Activated T-helper 2 cell treated with anti-CD3 and anti-CD28 coated beads, Interferon-gamma antibody, Interleukin-2, Interleukin-4, amounts not matched to agents 10 μg/mL and 5 μg/mL and 100 μg/mL, durations not matched to agents 14 hours and 24 hours and 36 hours (primary cell): ENCODE measurements around the gene LCLAT1. TPM values are rescaled to one million over a fixed set of nuclear protein-coding genes. Genes with fewer than 3 reads are reported as not detected.

Experiments used
- DNase-seq: peaks from one replicate; pipeline ENCODE4 v3.0.0; 2021; ENCODE audit warnings: low spot score
- H3K27ac Mint-ChIP-seq: one replicate; pipeline ENCODE4 v1.8.0; 2021; ENCODE audit warnings: mixed read lengths
- H3K27me3 Mint-ChIP-seq: one replicate; pipeline ENCODE4 v1.8.0; 2021; ENCODE audit warnings: low read depth, mixed read lengths
- H3K36me3 Mint-ChIP-seq: one replicate; pipeline ENCODE4 v1.8.0; 2021; ENCODE audit warnings: low read depth, mixed read lengths
- H3K4me1 Mint-ChIP-seq: one replicate; pipeline ENCODE4 v1.8.0; 2021; ENCODE audit warnings: low read depth, mixed read lengths
- H3K4me3 Mint-ChIP-seq: one replicate; pipeline ENCODE4 v1.8.0; 2021; ENCODE audit warnings: low read depth, mild to moderate bottlenecking, moderate library complexity, mixed read lengths
- H3K9me3 Mint-ChIP-seq: one replicate; pipeline ENCODE4 v1.8.0; 2021; ENCODE audit warnings: mixed read lengths
- intact Hi-C: fragments of 100-400 bp; cut with micrococcal nuclease; formaldehyde crosslinking; loops from one replicate; pipeline ENCODE4 v1.15.1; 2023
- total RNA-seq: library from RNA; stranded (reverse); gene quantifications from 2 replicates; pipeline ENCODE4 v1.2.3, GENCODE V29; 2022

LCLAT1 gene
- total RNA-seq, 1 donor from 2014 or later, result 24.6 TPM

GRCh38 chr2:30577151-30577550 lies 130.1 kb downstream of the LCLAT1 start:
- Mint-ChIP-seq H3K4me1 (peaks cover 12% of the 10 kb centered on the region), H3K36me3 (peaks cover 3% of the 10 kb centered on the region), H3K4me3 (no peak overlapping the region), H3K27ac (no peak overlapping the region), H3K9me3 (no peaks in the 10 kb centered on the region), H3K27me3 (no peaks in the 10 kb centered on the region)
- intact Hi-C loops, result no loop called here
- no peak for DNase-seq

- Mint-ChIP-seq H3K27ac (no peak overlapping the region), H3K36me3 (peaks cover 12% of the 10 kb centered on the region), H3K9me3 (no peaks in the 10 kb centered on the region), H3K27me3 (no peaks in the 10 kb centered on the region), H3K4me3 (no peak overlapping the region), H3K4me1 (peaks cover 12% of the 10 kb centered on the region)
- DNase-seq, result no peak
- intact Hi-C loops, result no loop called here
Observed at GRCh38 chr2:30580391-30580790, 133.3 kb downstream of the LCLAT1 start.

- Mint-ChIP-seq H3K27ac (no peak overlapping the region), H3K27me3 (no peaks in the 10 kb centered on the region), H3K9me3 (no peaks in the 10 kb centered on the region), H3K36me3 (peaks cover 12% of the 10 kb centered on the region), H3K4me3 (no peak overlapping the region), H3K4me1 (peaks cover 12% of the 10 kb centered on the region)
- intact Hi-C loops, result no loop called here
- no peak for DNase-seq
Observed at GRCh38 chr2:30582521-30582920, 135.5 kb downstream of the LCLAT1 start.

- intact Hi-C loops, result no loop called here
- Mint-ChIP-seq H3K36me3 (peaks cover 10% of the 10 kb centered on the region), H3K27me3 (no peaks in the 10 kb centered on the region)
Observed at GRCh38 chr2:30583204-30583749, 136.2 kb downstream of the LCLAT1 start.

GRCh38 chr2:30584116-30584515 lies 137.1 kb downstream of the LCLAT1 start:
- H3K4me3 Mint-ChIP-seq, result no peak overlapping the region
- no peaks in the 10 kb centered on the region for H3K9me3 Mint-ChIP-seq
- peaks cover 12% of the 10 kb centered on the region for H3K4me1 Mint-ChIP-seq
- intact Hi-C loops, result no loop called here
- DNase-seq, result no peak
- H3K27ac Mint-ChIP-seq, result no peak overlapping the region
- peaks cover 9% of the 10 kb centered on the region for H3K36me3 Mint-ChIP-seq
- no peaks in the 10 kb centered on the region for H3K27me3 Mint-ChIP-seq

More at GRCh38 chr2:30583204-30583749, 136.2 kb downstream of the LCLAT1 start:
- Mint-ChIP-seq H3K27ac (no peak overlapping the region), H3K4me3 (no peak overlapping the region), H3K9me3 (no peaks in the 10 kb centered on the region), H3K4me1 (peaks cover 12% of the 10 kb centered on the region)
- no peak for DNase-seq

GRCh38 chr2:30588994-30589393 lies 141.9 kb downstream of the LCLAT1 start:
- intact Hi-C loops, result no loop called here
- H3K9me3 Mint-ChIP-seq, result no peaks in the 10 kb centered on the region
- no peaks in the 10 kb centered on the region for H3K4me1 Mint-ChIP-seq
- peaks cover 10% of the 10 kb centered on the region for H3K36me3 Mint-ChIP-seq
- no peak overlapping the region for H3K27ac Mint-ChIP-seq
- H3K27me3 Mint-ChIP-seq, result no peaks in the 10 kb centered on the region
- DNase-seq, result no peak
- H3K4me3 Mint-ChIP-seq, result no peak overlapping the region

- Mint-ChIP-seq H3K36me3 (peaks cover 3% of the 10 kb centered on the region), H3K4me1 (no peaks in the 10 kb centered on the region)
- intact Hi-C loops, result no loop called here
Observed at GRCh38 chr2:30590407-30590806, 143.4 kb downstream of the LCLAT1 start.

GRCh38 chr2:30591186-30591585 lies 144.1 kb downstream of the LCLAT1 start:
- no peak overlapping the region for H3K27ac Mint-ChIP-seq

More at GRCh38 chr2:30590407-30590806, 143.4 kb downstream of the LCLAT1 start:
- DNase-seq, result no peak
- Mint-ChIP-seq H3K9me3 (no peaks in the 10 kb centered on the region), H3K4me3 (no peak overlapping the region), H3K27ac (no peak overlapping the region), H3K27me3 (no peaks in the 10 kb centered on the region)

GRCh38 chr2:30601375-30601774 lies 154.3 kb downstream of the LCLAT1 start:
- intact Hi-C loops, result no loop called here
- Mint-ChIP-seq H3K4me3 (no peak overlapping the region), H3K27ac (no peak overlapping the region), H3K36me3 (peaks cover 24% of the 10 kb centered on the region), H3K9me3 (peaks cover 28% of the 10 kb centered on the region), H3K27me3 (no peaks in the 10 kb centered on the region), H3K4me1 (peaks cover 2% of the 10 kb centered on the region)
- no peak for DNase-seq

More at GRCh38 chr2:30591186-30591585, 144.1 kb downstream of the LCLAT1 start:
- no peak overlapping the region for H3K4me3 Mint-ChIP-seq
- peaks cover 3% of the 10 kb centered on the region for H3K36me3 Mint-ChIP-seq
- intact Hi-C loops, result no loop called here
- H3K9me3 Mint-ChIP-seq, result no peaks in the 10 kb centered on the region
- no peak for DNase-seq
- peaks cover 3% of the 10 kb centered on the region for H3K4me1 Mint-ChIP-seq
- no peaks in the 10 kb centered on the region for H3K27me3 Mint-ChIP-seq

GRCh38 chr2:30605197-30605596 lies 158.2 kb downstream of the LCLAT1 start:
- H3K27me3 Mint-ChIP-seq, result no peaks in the 10 kb centered on the region
- H3K4me3 Mint-ChIP-seq, result no peak overlapping the region
- no peak overlapping the region for H3K27ac Mint-ChIP-seq
- peaks cover 9% of the 10 kb centered on the region for H3K9me3 Mint-ChIP-seq
- intact Hi-C loops, result no loop called here
- DNase-seq, result no peak
- peaks cover 1% of the 10 kb centered on the region for H3K4me1 Mint-ChIP-seq
- H3K36me3 Mint-ChIP-seq, result peaks cover 8% of the 10 kb centered on the region

- Mint-ChIP-seq H3K36me3 (no peaks in the 10 kb centered on the region), H3K27me3 (no peaks in the 10 kb centered on the region), H3K4me3 (no peak overlapping the region), H3K9me3 (no peaks in the 10 kb centered on the region), H3K27ac (no peak overlapping the region), H3K4me1 (no peaks in the 10 kb centered on the region)
- intact Hi-C loops, result no loop called here
- no peak for DNase-seq
Observed at GRCh38 chr2:30608643-30609042, 161.6 kb downstream of the LCLAT1 start.

- intact Hi-C loops, result no loop called here
- no peaks in the 10 kb centered on the region for H3K36me3 Mint-ChIP-seq
- no peaks in the 10 kb centered on the region for H3K4me1 Mint-ChIP-seq
- H3K4me3 Mint-ChIP-seq, result no peak overlapping the region
- no peaks in the 10 kb centered on the region for H3K27me3 Mint-ChIP-seq
- no peak overlapping the region for H3K27ac Mint-ChIP-seq
- DNase-seq, result no peak
- H3K9me3 Mint-ChIP-seq, result no peaks in the 10 kb centered on the region
Observed at GRCh38 chr2:30611583-30611982, 164.5 kb downstream of the LCLAT1 start.

- Mint-ChIP-seq H3K27me3 (no peaks in the 10 kb centered on the region), H3K9me3 (no peaks in the 10 kb centered on the region), H3K4me3 (no peak overlapping the region), H3K36me3 (no peaks in the 10 kb centered on the region), H3K4me1 (no peaks in the 10 kb centered on the region), H3K27ac (no peak overlapping the region)
- intact Hi-C loops, result no loop called here
- DNase-seq, result no peak
Observed at GRCh38 chr2:30612371-30612770, 165.3 kb downstream of the LCLAT1 start.

- no peaks in the 10 kb centered on the region for H3K27me3 Mint-ChIP-seq
Observed at GRCh38 chr2:30613001-30613400, 166.0 kb downstream of the LCLAT1 start.

More at GRCh38 chr2:30613001-30613400, 166.0 kb downstream of the LCLAT1 start:
- no peak overlapping the region for H3K4me3 Mint-ChIP-seq
- intact Hi-C loops, result no loop called here
- H3K27ac Mint-ChIP-seq, result no peak overlapping the region
- no peak for DNase-seq
- H3K36me3 Mint-ChIP-seq, result no peaks in the 10 kb centered on the region
- no peaks in the 10 kb centered on the region for H3K9me3 Mint-ChIP-seq
- H3K4me1 Mint-ChIP-seq, result no peaks in the 10 kb centered on the region
